Mesodermal cell (in vitro differentiated cells): ENCODE data around the gene ADCY10.

Experiments
- H3K27ac ChIP-seq: 2 replicates; pipeline ENCODE4 v1.7.0; 2013; ENCODE audit warnings: mild to moderate bottlenecking, low read depth, low read length, moderate library complexity; ENCODE audit not compliant: severe bottlenecking
- H3K36me3 ChIP-seq: 2 replicates; pipeline ENCODE4 v1.7.1; 2013; ENCODE audit warnings: mild to moderate bottlenecking, low read length, moderate library complexity; ENCODE audit not compliant: control insufficient read depth, insufficient read depth
- H3K4me1 ChIP-seq: one replicate; pipeline ENCODE4 v1.7.1; 2013; ENCODE audit warnings: mild to moderate bottlenecking, low read length; ENCODE audit not compliant: insufficient read depth, control insufficient read depth, poor library complexity, severe bottlenecking
- H3K4me3 ChIP-seq: 2 replicates; pipeline ENCODE4 v1.7.0; 2013; ENCODE audit warnings: low read length, control low read depth, mild to moderate bottlenecking; ENCODE audit not compliant: insufficient read depth, poor library complexity, severe bottlenecking; ENCODE audit errors: extremely low read depth
- H3K9me3 ChIP-seq: 2 replicates; pipeline ENCODE4 v1.7.1; 2013; ENCODE audit warnings: mild to moderate bottlenecking, low read length, moderate library complexity; ENCODE audit not compliant: control insufficient read depth
- WGBS, 2 experiments: methylation state at CpG; one replicate each; pipeline ENCODE4 v1.1.5; 2013; ENCODE audit warnings: missing lambda C conversion rate in 2 of 2; ENCODE audit not compliant: insufficient coverage in 2 of 2; 5-methylcytosine and 5-hydroxymethylcytosine counted together

ADCY10 gene

DNA sequence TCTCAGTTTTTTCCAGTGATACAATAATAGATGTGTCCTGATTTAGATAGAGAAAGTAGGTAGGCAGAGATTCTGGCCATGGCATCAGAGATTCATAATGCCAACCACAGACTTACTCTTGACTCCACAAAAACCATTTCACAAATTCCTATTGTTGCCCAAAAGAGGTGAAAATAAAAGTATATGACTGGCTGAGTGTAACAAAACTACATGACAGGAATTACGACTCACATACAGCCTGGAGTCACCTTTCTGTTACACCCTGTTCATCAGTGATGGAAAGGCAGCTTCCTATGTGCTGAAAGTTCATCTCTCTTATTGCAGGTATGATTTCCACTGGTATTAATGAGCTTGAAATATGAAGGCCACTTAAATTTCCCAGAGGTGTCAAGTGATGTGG is 119.9 kb downstream of the ADCY10 start:
- Histone ChIP-seq H3K36me3 (peaks cover 54% of the 10 kb centered on the region), H3K9me3 (no peaks in the 10 kb centered on the region), H3K4me3 (no peak overlapping the region), H3K4me1 (peaks cover 17% of the 10 kb centered on the region), H3K27ac (no peak overlapping the region)
- 100% methylated on average over 1 of the region's 1 CpG; no CpG with 5 or more reads in 1 of the 2 experiments for WGBS, 2 experiments

- 83% methylated on average over 1 of the region's 4 CpGs; no CpG with 5 or more reads in 1 of the 2 experiments for whole genome bisulfite sequencing, 2 experiments
- peaks cover 63% of the 10 kb centered on the region for H3K36me3 ChIP-seq
- peaks cover 14% of the 10 kb centered on the region for H3K4me1 ChIP-seq
- H3K27ac ChIP-seq: no peak overlapping the region
- H3K4me3 ChIP-seq: no peak overlapping the region
- no peaks in the 10 kb centered on the region for H3K9me3 ChIP-seq
Observed at GRCh38 chr1:167792188-167792565, 121.8 kb downstream of the ADCY10 start.

DNA sequence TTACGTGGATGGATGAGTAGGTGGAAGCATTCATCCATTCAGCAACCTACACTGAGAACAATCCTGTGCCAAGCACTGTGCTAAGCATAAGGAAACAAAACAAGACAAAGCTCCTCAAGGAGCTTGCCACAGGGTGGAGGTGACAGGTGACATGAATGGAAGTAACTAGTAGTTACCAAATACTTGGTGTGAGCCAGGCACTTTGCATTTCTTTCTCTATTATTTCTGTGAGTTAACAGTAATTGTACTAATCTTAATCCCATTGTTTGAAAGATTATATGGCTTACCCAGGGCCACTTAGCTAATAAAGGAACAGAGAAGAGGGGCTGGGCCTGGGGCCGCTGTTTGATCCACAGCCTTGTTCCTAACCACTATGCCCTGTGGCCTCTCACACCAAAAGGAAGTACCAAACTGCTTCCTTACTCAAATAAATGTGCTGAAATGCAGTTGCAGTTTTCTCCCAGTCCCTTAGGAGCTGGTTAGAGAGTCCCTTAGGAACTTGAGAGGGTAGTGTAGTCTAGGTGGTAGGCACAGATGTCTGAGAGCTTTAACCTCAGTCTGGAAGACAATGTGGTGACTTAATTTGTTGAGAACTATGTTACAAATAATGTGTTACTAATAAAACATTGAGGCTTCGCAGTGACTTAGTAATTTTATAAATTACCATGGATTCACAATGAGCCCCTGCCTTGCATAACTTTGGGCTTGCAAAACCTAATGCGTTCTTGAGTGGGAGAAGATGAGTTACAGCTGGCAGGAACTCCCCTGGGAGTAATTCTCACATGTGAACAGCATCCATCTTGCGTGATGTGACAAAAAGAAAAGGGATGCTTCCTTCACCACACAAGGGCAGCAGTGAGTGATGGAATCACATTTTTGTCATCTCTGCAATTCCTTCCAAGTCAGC is 122.4 kb downstream of the ADCY10 start:
- no peaks in the 10 kb centered on the region for H3K9me3 ChIP-seq
- no peak overlapping the region for H3K4me3 ChIP-seq
- peaks cover 8% of the 10 kb centered on the region for H3K4me1 ChIP-seq
- no peak overlapping the region for H3K27ac ChIP-seq
- 90 to 94% methylated on average over 2 of the region's 5 CpGs for WGBS, 2 experiments
- peaks cover 69% of the 10 kb centered on the region for H3K36me3 ChIP-seq

- H3K4me3 ChIP-seq: no peak overlapping the region
- WGBS, 2 experiments: 95 to 100% methylated on average over 2 to 5 of the region's 5 CpGs
- H3K9me3 ChIP-seq: no peaks in the 10 kb centered on the region
- no peak overlapping the region for H3K27ac ChIP-seq
- H3K4me1 ChIP-seq: no peaks in the 10 kb centered on the region
- peaks cover 77% of the 10 kb centered on the region for H3K36me3 ChIP-seq
Observed at GRCh38 chr1:167790117-167790516, 123.8 kb downstream of the ADCY10 start.

DNA sequence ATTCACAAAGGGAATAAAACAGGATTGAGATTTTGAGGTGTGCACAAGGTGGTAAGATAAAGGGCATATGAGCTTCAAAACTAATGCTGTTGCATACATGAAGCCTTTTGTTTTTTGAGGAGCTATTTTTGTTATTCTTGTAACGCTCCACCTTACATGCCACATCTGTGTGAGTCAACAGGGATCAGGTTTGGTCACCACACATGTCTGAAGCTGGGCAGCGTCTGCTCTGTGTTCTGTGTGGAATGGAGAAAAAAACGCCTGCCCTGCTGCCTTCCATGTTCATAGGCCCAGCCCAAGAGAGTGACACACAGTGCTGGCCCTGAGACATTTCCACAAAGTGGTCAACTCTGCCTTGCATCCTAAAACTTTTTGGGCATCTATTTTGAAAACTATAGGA is 124.4 kb downstream of the ADCY10 start:
- Histone ChIP-seq H3K9me3 (no peaks in the 10 kb centered on the region), H3K4me3 (no peak overlapping the region), H3K4me1 (no peaks in the 10 kb centered on the region), H3K36me3 (peaks cover 79% of the 10 kb centered on the region), H3K27ac (no peak overlapping the region)
- 93 to 94% methylated on average over 2 to 3 of the region's 3 CpGs for WGBS, 2 experiments

GRCh38 chr1:167786502-167786901 is 127.4 kb downstream of the ADCY10 start:
- Histone ChIP-seq H3K4me3 (no peak overlapping the region), H3K36me3 (peaks cover 81% of the 10 kb centered on the region), H3K9me3 (no peaks in the 10 kb centered on the region), H3K27ac (no peak overlapping the region), H3K4me1 (no peaks in the 10 kb centered on the region)
- 85 to 91% methylated on average over 4 to 5 of the region's 5 CpGs for WGBS, 2 experiments

- no peaks in the 10 kb centered on the region for H3K4me1 ChIP-seq
- no peaks in the 10 kb centered on the region for H3K9me3 ChIP-seq
- H3K4me3 ChIP-seq: no peak overlapping the region
- H3K36me3 ChIP-seq: peaks cover 77% of the 10 kb centered on the region
- WGBS, 2 experiments: 89 to 100% methylated on average over 2 to 3 of the region's 3 CpGs
- H3K27ac ChIP-seq: no peak overlapping the region
Observed at GRCh38 chr1:167784876-167785550, 128.9 kb downstream of the ADCY10 start.

DNA sequence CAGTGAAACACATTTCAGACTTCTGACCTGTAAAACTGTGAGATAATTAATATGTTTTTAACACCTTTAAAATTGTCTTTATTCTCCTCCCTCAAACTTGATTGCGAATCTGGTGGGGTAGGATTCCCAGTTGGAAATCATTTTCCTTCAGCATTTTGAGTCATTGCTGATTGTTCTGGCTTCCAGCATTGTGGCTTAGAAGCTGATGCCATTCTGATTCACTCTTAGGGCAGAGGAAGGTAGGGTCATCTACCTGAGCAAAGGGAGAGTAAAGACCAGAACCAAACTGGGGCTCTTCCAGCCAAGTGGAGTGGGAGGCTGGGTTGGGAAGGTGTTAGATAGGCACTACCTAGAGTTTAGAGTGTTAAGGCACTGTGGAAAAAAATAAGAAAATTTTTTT is 131.0 kb downstream of the ADCY10 start:
- H3K36me3 ChIP-seq: peaks cover 76% of the 10 kb centered on the region
- H3K4me1 ChIP-seq: no peaks in the 10 kb centered on the region
- no peak overlapping the region for H3K27ac ChIP-seq
- no CpG with 5 or more reads among the region's 1 CpG for WGBS, 2 experiments
- no peaks in the 10 kb centered on the region for H3K9me3 ChIP-seq
- no peak overlapping the region for H3K4me3 ChIP-seq

GRCh38 chr1:167781558-167781957 is 132.4 kb downstream of the ADCY10 start:
- WGBS, 2 experiments: no CpG with 5 or more reads among the region's 2 CpGs
- Histone ChIP-seq H3K36me3 (peaks cover 77% of the 10 kb centered on the region), H3K27ac (no peak overlapping the region), H3K4me3 (no peak overlapping the region), H3K9me3 (no peaks in the 10 kb centered on the region), H3K4me1 (no peaks in the 10 kb centered on the region)

DNA sequence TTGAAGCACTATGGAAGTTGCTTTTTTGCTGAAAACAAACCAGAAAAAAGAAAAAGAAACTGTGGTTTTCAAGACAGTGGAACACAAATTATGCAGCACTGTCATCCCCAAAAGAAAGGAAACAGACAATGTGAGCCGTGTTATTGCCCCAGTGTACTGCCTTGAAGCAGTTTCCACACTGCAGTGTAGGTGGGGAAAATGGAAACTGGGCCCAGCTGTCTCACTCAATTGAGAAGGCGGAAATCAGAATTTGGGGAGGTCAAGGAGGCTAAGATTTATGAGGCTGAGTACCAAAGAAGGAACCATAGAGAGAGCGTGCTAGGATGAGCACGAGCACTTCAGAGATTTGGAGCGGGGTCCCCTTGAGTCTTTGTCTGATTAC is 136.7 kb downstream of the ADCY10 start:
- no peak overlapping the region for H3K4me3 ChIP-seq
- H3K4me1 ChIP-seq: peaks cover 2% of the 10 kb centered on the region
- peaks cover 86% of the 10 kb centered on the region for H3K36me3 ChIP-seq
- WGBS, 2 experiments: 93 to 98% methylated on average over 5 of the region's 5 CpGs
- no peak overlapping the region for H3K27ac ChIP-seq
- no peaks in the 10 kb centered on the region for H3K9me3 ChIP-seq
